Activated T-helper 1 cell treated with anti-CD3 and anti-CD28 coated beads, Interleukin-2, amount 50 U/mL, for 16 hours (primary cell): ENCODE results near the gene SPACA6.

ENCODE experiments used
- DNase-seq, 2 donors: peaks; one replicate each; pipeline ENCODE4 v3.0.0-alpha.2; 2020; ENCODE audit warnings: low read depth in 1 of 2, low spot score in 1 of 2

Gene SPACA6

GRCh38 chr19:51703575-51704515, 10.7 kb downstream of the SPACA6 start:
- peak; percentile 94 to 97 for DNase-seq

DNA sequence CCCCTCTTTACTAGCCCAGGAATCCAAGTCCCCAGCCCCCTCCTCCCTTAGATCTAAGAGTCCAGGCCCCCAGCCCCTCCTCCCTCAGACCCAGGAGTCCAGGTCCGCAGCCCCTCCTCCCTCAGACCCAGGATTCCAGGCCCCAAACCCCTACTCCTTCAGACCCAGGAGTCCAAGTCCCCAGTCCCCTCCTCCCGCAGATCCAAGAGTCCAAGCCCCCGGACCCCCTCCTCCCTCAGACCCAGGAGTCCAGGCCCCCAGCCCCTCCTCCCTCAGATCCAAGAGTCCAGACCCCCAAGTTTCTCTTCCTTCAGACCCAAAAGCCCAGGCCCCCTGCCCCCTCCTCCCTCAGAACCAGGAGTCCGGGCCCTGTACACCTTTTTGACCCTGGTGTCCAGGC, 11.5 kb downstream of the SPACA6 start:
- no peak for DNase-seq

DNA sequence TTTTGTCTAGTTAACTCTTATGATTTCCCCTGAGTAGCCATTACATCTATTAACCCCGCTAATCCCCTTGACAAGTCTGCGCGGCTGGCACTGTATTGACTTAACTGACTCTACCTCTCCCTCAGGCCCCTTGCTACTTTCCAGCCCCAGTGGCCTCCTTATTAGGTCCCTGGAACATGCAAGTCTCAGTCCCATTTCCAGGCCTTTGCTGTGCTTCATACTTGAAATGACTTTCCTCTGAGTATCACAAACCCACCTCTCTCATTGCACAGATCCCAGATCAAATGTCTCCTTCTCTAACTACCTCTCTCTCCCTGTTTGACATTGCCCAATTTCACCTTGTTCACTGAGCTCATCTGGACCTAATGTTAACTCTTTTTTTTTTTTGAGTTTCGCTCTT, 13.2 kb downstream of the SPACA6 start:
- DNase-seq, result no peak

GRCh38 chr19:51706885-51707284, 13.8 kb downstream of the SPACA6 start:
- DNase-seq, result no peak

DNA sequence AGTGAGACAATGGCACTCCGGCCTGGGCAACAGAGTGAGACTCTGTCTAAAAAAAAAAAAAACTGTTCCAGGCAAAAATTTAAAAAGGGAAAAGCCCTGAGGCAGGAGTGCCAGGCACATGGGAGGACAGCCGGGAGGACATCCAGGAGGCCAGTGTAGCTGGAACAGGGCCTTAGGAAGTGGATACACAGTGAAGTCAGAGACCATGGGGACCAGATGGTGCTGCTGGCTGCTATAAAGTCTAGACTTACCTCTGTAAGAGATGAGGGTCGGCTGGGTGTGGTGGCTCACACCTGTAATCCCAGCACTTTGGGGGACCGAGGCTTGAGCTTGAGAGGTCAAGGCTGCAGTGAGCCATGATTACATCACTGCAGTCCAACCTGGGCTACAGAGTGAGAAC, 15.7 kb downstream of the SPACA6 start:
- no peak for DNase-seq

DNA sequence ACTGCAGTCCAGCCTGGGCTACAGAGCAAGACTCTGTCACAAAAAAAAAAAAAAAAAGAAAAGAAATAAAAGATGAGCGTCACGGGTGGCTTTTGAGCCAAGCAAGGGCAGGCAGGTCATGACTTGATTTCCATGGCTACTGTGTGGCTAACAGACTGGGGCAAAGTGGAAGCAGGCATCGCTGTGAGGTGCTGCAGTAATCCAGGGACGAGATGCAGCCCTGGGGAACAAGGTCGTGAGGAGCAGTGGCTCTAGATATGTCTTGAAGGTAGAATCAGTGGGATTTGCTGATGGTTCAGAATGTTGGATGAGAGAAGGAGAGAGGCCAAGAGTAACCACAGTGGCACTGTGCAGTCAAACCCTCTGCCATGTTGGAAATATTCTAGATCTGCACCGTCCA, 16.4 kb downstream of the SPACA6 start:
- DNase-seq, result no peak

DNA sequence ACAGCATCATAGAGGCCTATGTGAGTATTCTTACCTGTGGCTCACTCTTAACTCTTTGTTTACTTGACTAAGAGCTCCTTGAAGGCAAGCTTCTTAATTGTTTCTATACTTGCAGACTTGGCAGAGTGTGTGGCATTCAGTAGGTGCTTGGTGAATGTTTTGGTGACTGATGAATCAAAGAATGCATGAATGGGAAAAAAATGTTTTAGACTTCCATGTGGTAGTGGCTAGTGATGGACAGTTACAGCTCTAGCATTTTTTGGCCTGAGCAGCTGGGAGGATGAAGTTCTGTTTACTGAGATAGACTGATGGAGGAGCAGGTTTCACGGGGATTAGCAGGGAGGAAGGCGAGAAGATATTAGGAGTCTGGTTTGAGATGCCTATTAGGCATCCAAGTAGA, 17.0 kb downstream of the SPACA6 start:
- DNase-seq, result no peak

DNA sequence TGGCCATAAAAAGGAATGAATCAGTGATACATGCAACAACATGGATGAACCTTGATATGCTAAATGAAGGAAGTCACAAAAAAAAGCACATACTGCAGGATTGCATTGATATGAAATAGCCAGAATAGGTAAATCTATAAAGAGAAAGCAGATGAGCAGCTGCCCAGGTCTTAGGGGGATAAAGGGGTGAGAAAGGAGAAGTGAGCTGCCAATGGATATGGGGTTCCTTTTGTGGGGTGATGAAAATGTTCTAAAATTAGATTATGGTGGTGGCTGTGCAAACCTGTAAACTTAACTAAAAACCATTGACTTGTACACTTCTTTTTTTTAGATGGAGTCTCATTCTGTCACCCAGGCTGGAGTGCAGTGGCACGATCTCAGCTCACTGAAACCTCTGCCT, 18.6 kb downstream of the SPACA6 start:
- no peak for DNase-seq

DNA sequence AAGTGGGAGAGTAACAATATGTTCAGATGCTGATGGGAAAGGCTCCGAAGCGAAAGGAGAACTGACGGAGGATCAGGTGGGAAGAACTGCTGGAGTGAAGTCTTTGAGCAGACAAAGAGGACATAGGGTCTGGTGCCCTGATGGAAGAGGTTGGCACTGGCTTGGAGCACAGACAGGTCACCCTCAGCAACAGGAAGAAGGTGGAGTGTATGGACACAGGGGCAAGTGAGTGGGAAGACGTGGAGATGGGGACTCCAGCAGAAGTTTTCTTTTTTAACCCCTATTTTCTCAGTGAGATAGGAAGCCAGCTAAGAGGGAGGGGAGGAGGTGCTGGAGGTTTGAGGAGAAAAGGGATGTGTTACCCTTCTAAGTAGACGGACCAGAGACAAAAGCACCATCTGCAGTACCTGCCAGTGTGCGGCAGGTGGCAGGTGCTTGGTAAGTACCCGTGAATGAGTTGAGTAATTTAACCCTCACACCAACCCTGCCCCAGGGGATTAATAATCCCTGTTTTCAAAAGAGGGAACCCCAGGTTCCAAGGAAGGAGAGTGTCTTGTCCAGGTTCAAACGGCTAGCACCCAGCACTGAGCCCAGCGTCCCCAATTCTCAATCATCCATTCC, 19.4 kb downstream of the SPACA6 start:
- DNase-seq, result no peak

DNA sequence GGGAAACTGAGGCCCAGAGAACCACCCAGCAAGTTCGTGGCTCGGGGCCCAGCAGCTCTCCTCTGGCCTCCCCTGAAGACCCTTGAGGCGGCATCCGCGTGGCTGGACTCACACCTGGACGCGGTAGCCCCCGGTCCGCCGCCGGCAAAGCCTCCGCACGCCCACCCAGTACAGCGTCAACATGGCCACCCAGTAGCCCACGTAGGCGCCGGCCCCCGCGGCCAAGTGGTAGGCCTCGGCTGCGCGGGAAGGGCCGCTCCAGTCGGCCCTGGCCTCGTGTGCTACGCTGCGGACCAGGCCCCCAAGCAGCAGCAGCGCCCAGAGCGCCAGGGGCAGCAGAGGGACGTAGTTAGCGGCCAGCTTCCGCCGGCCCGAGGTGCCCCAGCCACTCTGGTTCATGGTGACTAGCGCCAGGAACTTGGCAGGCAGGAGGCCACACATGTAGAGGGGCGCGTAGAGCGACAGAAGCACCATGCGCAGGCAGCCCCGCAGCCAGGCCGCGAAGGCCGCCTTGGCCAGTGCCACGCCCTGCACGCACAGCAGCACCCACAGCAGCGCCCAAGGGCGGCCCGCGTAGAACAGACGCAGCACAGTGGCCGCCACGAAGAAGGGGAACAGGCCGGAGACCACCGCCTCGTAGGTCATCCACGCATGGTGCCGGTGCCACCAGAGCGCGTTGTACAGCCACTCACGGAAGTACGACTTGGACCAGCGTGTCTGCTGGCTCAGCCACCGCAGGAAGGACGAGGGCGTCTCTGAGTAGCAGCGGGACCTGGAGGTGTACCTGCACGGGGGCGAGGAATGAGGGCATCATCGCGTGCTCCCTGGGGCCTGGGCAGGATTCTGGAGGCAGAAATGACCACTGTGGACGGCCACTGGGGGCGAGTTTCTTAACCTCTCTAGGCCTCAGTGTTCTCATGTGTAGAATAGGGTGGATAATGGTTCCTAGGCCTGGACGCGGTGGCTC, 20.5 kb downstream of the SPACA6 start:
- DNase-seq, result no peak

DNA sequence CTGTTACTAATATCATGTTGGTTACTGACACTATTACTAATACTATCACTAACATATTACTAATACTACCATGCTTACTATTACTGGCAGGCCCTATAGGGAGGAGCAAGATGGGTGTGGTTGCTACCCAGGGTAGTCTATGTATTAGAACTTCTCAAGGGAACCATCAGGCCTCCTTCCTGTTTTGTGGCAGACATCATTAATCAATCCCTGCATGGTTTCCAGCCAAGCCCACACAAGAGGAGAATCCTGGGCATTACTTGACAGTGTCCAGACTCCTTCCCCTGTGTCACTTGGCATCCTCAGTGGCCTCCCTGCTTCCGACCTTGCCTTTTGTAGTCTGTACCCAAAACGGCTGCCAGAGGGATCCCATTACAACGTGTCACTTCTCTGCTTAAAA, 21.7 kb downstream of the SPACA6 start:
- DNase-seq, result no peak

GRCh38 chr19:51715850-51716249, 22.7 kb downstream of the SPACA6 start:
- DNase-seq, result no peak

DNA sequence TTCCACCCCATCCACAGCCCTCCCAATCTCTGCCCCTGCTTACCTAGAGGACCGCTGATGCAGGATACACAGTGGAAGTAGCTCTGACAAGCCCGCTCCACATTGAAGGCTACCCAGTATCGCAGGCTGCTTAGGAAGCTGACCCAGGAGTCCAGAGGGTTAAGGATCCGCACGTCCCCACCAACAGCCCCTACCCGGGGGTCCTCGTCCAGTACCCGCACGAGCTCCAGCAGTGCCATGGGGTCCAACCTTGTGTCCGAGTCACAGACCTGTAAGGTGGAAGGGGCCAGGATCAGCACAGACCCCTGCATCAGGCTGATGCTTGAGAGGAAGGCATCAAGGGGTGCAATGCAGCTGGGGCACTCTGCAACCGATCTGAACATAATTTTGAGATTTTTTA, 23.8 kb downstream of the SPACA6 start:
- DNase-seq, result no peak

GRCh38 chr19:51719251-51719988, 26.3 kb downstream of the SPACA6 start:
- no peak for DNase-seq

DNA sequence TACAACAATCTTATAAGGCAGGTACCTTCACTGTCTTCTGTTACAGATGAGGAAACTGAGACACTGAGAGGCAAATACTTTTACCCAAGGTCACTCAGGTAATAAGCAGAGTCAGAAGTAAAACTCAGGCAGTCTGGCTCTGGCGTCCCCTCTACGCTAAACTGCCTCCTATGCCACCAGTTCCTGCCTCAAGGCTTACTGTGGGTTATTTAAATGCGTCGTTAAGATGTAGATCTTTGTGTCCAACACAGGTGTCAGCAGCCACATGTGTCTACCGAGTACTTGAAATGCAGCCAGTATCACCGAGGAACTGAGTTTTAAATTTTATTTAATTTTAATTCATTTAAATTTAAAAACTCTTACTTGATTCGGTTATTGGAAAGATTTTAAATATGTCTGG, 28.8 kb downstream of the SPACA6 start:
- DNase-seq, result no peak

- DNase-seq, result no peak
Observed at GRCh38 chr19:51722492-51722891, 29.4 kb downstream of the SPACA6 start.

GRCh38 chr19:51724543-51724942, 31.4 kb downstream of the SPACA6 start:
- DNase-seq, result no peak

GRCh38 chr19:51726049-51726448, 32.9 kb downstream of the SPACA6 start:
- DNase-seq, result no peak

- DNase-seq, result no peak
Observed at GRCh38 chr19:51727349-51727880, 34.3 kb downstream of the SPACA6 start.

- DNase-seq, result no peak
Observed at GRCh38 chr19:51729781-51730180, 36.7 kb downstream of the SPACA6 start.
